Trophoblast cell (in vitro differentiated cells and primary cell): ENCODE data around the gene YTHDF1.

Experiments used
- DNase-seq, 2 donors: peaks; one replicate each; pipeline ENCODE4 v3.0.0-alpha.2; 2016
- H2AFZ ChIP-seq: 2 replicates; pipeline ENCODE4 v1.6.1; 2013; ENCODE audit warnings: low read length, moderate library complexity, mild to moderate bottlenecking; ENCODE audit not compliant: insufficient read depth, poor library complexity
- H2AK5ac ChIP-seq: 2 replicates; pipeline ENCODE4 v1.6.1; 2013; ENCODE audit warnings: mild to moderate bottlenecking, low read length
- H2BK120ac ChIP-seq: 2 replicates; pipeline ENCODE4 v1.6.1; 2013; ENCODE audit warnings: low read length, mild to moderate bottlenecking, moderate library complexity; ENCODE audit not compliant: insufficient read depth, poor library complexity
- H2BK12ac ChIP-seq: 2 replicates; pipeline ENCODE4 v1.6.1; 2013; ENCODE audit warnings: mild to moderate bottlenecking, low read length, moderate library complexity
- H2BK5ac ChIP-seq: 2 replicates; pipeline ENCODE4 v1.6.1; 2013; ENCODE audit warnings: low read length, low read depth, moderate library complexity, mild to moderate bottlenecking; ENCODE audit not compliant: poor library complexity
- H3K14ac ChIP-seq: 2 replicates; pipeline ENCODE4 v1.6.1; 2013; ENCODE audit warnings: mild to moderate bottlenecking, low read length
- H3K18ac ChIP-seq: 2 replicates; pipeline ENCODE4 v1.6.1; 2013; ENCODE audit warnings: mild to moderate bottlenecking, low read length
- H3K23ac ChIP-seq: 2 replicates; pipeline ENCODE4 v1.6.1; 2013; ENCODE audit warnings: low read length
- H3K27ac ChIP-seq: 2 replicates; pipeline ENCODE4 v1.5.1; 2013; ENCODE audit warnings: low read depth, mild to moderate bottlenecking, inconsistent platforms, low read length, moderate library complexity
- H3K27me3 ChIP-seq: 2 replicates; pipeline ENCODE4 v1.6.1; 2013; ENCODE audit warnings: inconsistent platforms, mild to moderate bottlenecking, low read length, moderate library complexity; ENCODE audit not compliant: insufficient read depth
- H3K36me3 ChIP-seq, 2 experiments: 1 replicate in 1 of 2; 2 replicates in 1 of 2; pipeline ENCODE4 v1.6.1; 2013; ENCODE audit warnings: low read length in 2 of 2, mild to moderate bottlenecking in 2 of 2, moderate library complexity in 1 of 2; ENCODE audit not compliant: insufficient read depth in 2 of 2, control insufficient read depth in 1 of 2
- H3K4ac ChIP-seq: 2 replicates; pipeline ENCODE4 v1.6.1; 2013; ENCODE audit warnings: low read depth, mild to moderate bottlenecking, low read length, moderate library complexity
- H3K4me1 ChIP-seq, 2 experiments: 1 replicate in 1 of 2; 2 replicates in 1 of 2; pipeline ENCODE4 v1.6.1; 2013; ENCODE audit warnings: low read length in 2 of 2, mild to moderate bottlenecking in 2 of 2, moderate library complexity in 1 of 2; ENCODE audit not compliant: insufficient read depth in 2 of 2, control insufficient read depth in 1 of 2
- H3K4me2 ChIP-seq: 2 replicates; pipeline ENCODE4 v1.6.1; 2013; ENCODE audit warnings: inconsistent platforms, mild to moderate bottlenecking, low read length, moderate library complexity
- H3K4me3 ChIP-seq: 2 replicates; pipeline ENCODE4 v1.5.1; 2013; ENCODE audit warnings: mild to moderate bottlenecking, low read depth, low read length, inconsistent platforms
- H3K79me1 ChIP-seq: one replicate; pipeline ENCODE4 v1.6.1; 2013; ENCODE audit warnings: low read length
- H3K79me2 ChIP-seq: 2 replicates; pipeline ENCODE4 v1.6.1; 2013; ENCODE audit warnings: low read length, mild to moderate bottlenecking; ENCODE audit not compliant: control insufficient read depth, insufficient read depth, poor library complexity
- H3K9ac ChIP-seq: 2 replicates; pipeline ENCODE4 v1.6.1; 2013; ENCODE audit warnings: mild to moderate bottlenecking, low read length
- H3K9me3 ChIP-seq: 2 replicates; pipeline ENCODE4 v1.6.1; 2013; ENCODE audit warnings: low read depth, mild to moderate bottlenecking, control low read depth, inconsistent platforms, low read length; ENCODE audit not compliant: insufficient read depth
- H4K12ac ChIP-seq: 2 replicates; pipeline ENCODE4 v1.6.1; 2013; ENCODE audit warnings: low read depth, mild to moderate bottlenecking, low read length, moderate library complexity
- H4K8ac ChIP-seq: 2 replicates; pipeline ENCODE4 v1.6.1; 2013; ENCODE audit warnings: low read depth, mild to moderate bottlenecking, low read length, moderate library complexity
- H4K91ac ChIP-seq: one replicate; pipeline ENCODE4 v1.6.1; 2013; ENCODE audit warnings: low read depth, mild to moderate bottlenecking, low read length, moderate library complexity
- whole genome bisulfite sequencing: extraction: QIAGEN DNeasy Blood & Tissue Kit; methylation state at CpG from one replicate; pipeline ENCODE4 v1.1.7; 2013; ENCODE audit warnings: missing lambda C conversion rate; ENCODE audit not compliant: insufficient read length, insufficient coverage; ENCODE audit errors: extremely low coverage; 5-methylcytosine and 5-hydroxymethylcytosine counted together

YTHDF1 gene

DNA sequence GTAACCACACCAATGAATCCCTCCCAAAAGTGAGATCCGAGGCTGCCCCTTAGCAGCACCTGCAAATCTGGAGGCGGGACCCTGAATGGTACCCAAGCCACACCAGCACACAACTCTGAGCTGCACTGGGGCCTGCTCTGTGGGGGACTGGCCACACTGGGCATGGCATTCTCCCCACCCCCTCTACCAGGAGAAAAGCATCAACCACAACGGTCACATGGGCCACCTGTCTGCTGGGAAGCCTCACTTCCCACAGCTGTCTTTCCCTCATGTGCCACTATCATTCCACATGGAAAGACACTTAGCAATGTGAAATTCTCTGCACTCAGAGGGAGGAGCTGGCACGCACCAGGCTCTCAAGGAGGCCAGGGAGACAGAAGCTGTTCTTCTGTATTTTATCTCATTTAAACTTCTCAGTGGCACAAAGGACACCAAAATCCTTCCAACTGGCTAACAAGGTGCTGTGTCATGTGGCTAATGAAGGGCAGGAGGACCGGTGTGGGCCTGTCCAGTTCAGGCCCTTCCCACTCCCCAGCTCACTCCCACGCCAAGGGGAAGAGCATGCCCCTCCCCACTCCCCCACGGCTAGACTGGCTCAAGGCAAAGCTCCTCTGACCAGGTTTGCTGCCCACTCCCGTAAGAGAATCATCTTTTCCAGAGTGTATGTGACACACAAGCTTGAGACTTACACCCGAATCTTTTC is 19.0 kb downstream of the YTHDF1 start:
- Histone ChIP-seq H3K27me3 (no peaks in the 10 kb centered on the region), H3K27ac (no peak overlapping the region), H3K79me2 (peaks cover 12% of the 10 kb centered on the region), H3K18ac (no peak overlapping the region), H2AFZ (no peak overlapping the region), H3K9me3 (no peaks in the 10 kb centered on the region), H2AK5ac (no peak overlapping the region), H2BK5ac (no peak overlapping the region), H3K4me3 (no peak overlapping the region), H4K8ac (no peak overlapping the region), H4K91ac (no peak overlapping the region), H3K36me3 (peaks cover 30 to 43% of the 10 kb centered on the region in 2 experiments), H3K4ac (peak overlapping the region; percentile 5), H3K9ac (no peak overlapping the region), H2BK12ac (no peak overlapping the region), H2BK120ac (no peak overlapping the region), H3K4me1 (peaks cover 0 to 2% of the 10 kb centered on the region in 2 experiments), H3K4me2 (no peak overlapping the region), H3K79me1 (no peaks in the 10 kb centered on the region), H4K12ac (no peak overlapping the region), H3K23ac (no peak overlapping the region), H3K14ac (no peak overlapping the region)
- DNase-seq, result peak; percentile 15 to 65
- WGBS, result no CpG with 5 or more reads among the region's 9 CpGs

DNA sequence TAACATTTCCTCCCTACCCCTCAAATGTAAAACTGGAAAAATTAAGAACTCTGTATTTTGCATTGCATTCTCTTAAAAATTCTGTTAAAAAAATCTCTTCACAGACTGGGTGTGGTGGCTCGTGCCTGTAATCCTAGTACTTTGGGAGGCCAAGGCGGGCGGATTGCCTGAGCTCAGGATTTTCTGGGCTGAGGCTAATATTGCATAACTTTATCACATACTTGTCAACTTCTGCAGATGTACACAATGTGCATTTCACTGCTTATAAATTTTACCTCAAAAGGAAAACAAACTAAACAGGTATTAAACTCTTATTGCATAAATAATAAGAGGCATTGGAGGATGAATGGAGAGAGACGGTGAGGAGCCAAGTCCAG is 21.1 kb downstream of the YTHDF1 start:
- Histone ChIP-seq H2BK120ac (no peak overlapping the region), H4K12ac (no peak overlapping the region), H3K23ac (no peak overlapping the region), H2AFZ (no peak overlapping the region), H3K9me3 (no peaks in the 10 kb centered on the region), H3K79me2 (peaks cover 8% of the 10 kb centered on the region), H4K91ac (no peak overlapping the region), H3K27me3 (no peaks in the 10 kb centered on the region), H2BK12ac (no peak overlapping the region), H3K4me3 (no peak overlapping the region), H3K36me3 (peaks cover 23 to 33% of the 10 kb centered on the region in 2 experiments), H3K4ac (no peak overlapping the region), H3K18ac (no peak overlapping the region), H4K8ac (no peak overlapping the region), H3K4me2 (no peak overlapping the region), H2BK5ac (no peak overlapping the region), H3K79me1 (no peaks in the 10 kb centered on the region), H3K4me1 (no peaks in the 10 kb centered on the region), H2AK5ac (no peak overlapping the region), H3K14ac (no peak overlapping the region), H3K27ac (no peak overlapping the region), H3K9ac (no peak overlapping the region)
- no peak for DNase-seq
- WGBS, result no CpG with 5 or more reads among the region's 4 CpGs

DNA sequence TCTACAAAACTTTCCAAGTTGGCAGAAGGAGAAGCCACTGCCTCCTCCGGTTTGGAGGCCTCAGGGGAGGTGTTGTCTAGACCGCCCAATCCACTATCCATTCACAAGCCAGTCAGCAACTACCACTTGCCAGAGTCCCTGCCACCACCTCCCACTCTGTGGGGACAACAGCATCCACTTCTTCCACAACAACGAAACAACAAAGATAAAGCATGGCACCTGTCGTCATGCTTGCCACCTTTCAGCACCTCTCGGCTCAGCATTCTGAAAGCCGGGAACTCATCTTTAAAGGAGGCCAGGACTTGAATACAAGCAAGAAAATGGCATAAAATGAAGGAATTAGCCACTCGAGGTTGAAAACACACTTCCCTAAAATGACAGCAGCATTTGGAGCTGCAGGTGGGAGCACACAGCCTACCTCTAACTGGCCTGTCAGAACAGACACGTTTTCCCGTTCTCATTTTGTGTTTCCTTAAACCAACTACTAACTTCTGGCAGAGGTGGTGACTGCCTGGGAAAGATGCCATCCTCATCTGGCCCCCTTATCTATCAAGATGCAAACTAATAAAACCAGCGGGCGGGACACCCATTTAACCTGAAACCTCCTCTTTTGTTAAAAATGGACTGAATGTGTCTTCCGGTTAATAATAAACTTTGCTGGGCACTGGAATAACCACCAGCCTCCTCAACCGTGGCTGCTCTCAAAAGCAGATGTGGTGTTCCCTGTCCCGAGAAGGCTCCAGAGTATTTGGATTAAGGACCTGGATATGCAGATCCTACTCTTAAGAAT is 21.7 kb downstream of the YTHDF1 start:
- no peak overlapping the region for H3K4me3 ChIP-seq
- no CpG with 5 or more reads among the region's 14 CpGs for WGBS

DNA sequence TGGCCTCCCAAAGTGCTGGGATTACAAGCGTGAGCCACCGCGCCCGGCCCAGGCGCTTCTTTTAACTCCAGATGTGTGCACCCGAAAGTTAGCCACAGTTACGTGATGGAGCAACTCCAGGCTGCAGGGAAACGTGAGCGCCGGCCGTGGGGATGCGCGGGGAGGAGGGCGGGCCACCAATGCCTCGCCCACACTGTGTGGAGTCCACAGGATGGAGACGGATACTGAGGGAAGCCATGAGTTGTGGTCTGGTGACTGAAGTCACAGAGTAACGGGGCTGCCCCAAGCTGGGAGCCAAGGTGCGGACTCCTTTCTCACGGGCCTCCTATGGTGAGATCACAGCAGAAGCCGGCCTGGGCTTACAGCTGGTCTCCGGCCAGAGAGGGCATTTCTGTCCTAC is 23.2 kb downstream of the YTHDF1 start:
- no peak overlapping the region for H4K12ac ChIP-seq
- no peak overlapping the region for H3K23ac ChIP-seq
- no peak overlapping the region for H2AFZ ChIP-seq
- H3K79me1 ChIP-seq, result no peaks in the 10 kb centered on the region
- H3K4me1 ChIP-seq, result no peaks in the 10 kb centered on the region
- no peak overlapping the region for H3K27ac ChIP-seq
- no peak overlapping the region for H4K8ac ChIP-seq
- no peak overlapping the region for H2BK5ac ChIP-seq
- no peaks in the 10 kb centered on the region for H3K9me3 ChIP-seq
- no peak overlapping the region for H3K18ac ChIP-seq
- no peak overlapping the region for H3K4me2 ChIP-seq
- H2BK120ac ChIP-seq, result no peak overlapping the region
- H3K27me3 ChIP-seq, result no peaks in the 10 kb centered on the region
- H3K9ac ChIP-seq, result no peak overlapping the region
- peaks cover 19 to 26% of the 10 kb centered on the region in 2 experiments for H3K36me3 ChIP-seq
- no peak overlapping the region for H3K14ac ChIP-seq
- H2BK12ac ChIP-seq, result no peak overlapping the region
- no CpG with 5 or more reads among the region's 21 CpGs for WGBS
- no peak for DNase-seq
- no peak overlapping the region for H4K91ac ChIP-seq
- no peak overlapping the region for H3K4me3 ChIP-seq
- no peak overlapping the region for H3K4ac ChIP-seq
- peaks cover 3% of the 10 kb centered on the region for H3K79me2 ChIP-seq
- H2AK5ac ChIP-seq, result no peak overlapping the region

More for the DNA sequence above, 21.7 kb downstream of the YTHDF1 start:
- Histone ChIP-seq H3K4ac (no peak overlapping the region), H3K27me3 (no peaks in the 10 kb centered on the region), H2BK120ac (no peak overlapping the region), H3K79me2 (peaks cover 3% of the 10 kb centered on the region), H2BK12ac (no peak overlapping the region), H3K27ac (no peak overlapping the region), H3K9ac (no peak overlapping the region), H3K18ac (no peak overlapping the region), H2AFZ (no peak overlapping the region), H4K91ac (no peak overlapping the region), H3K36me3 (peaks cover 21 to 29% of the 10 kb centered on the region in 2 experiments), H3K9me3 (no peaks in the 10 kb centered on the region), H3K4me2 (no peak overlapping the region), H2AK5ac (no peak overlapping the region), H2BK5ac (no peak overlapping the region), H3K4me1 (no peaks in the 10 kb centered on the region), H3K14ac (no peak overlapping the region), H4K12ac (no peak overlapping the region), H3K23ac (no peak overlapping the region), H4K8ac (no peak overlapping the region), H3K79me1 (no peaks in the 10 kb centered on the region)
- no peak for DNase-seq
